ENCODE measurements around the gene CHAMP1.
"Not testable (repeated sequence)": the region's sequence is repeated elsewhere in the genome, so short reads cannot be mapped to it uniquely, and the experiment has no call there.

Gene CHAMP1

DNA sequence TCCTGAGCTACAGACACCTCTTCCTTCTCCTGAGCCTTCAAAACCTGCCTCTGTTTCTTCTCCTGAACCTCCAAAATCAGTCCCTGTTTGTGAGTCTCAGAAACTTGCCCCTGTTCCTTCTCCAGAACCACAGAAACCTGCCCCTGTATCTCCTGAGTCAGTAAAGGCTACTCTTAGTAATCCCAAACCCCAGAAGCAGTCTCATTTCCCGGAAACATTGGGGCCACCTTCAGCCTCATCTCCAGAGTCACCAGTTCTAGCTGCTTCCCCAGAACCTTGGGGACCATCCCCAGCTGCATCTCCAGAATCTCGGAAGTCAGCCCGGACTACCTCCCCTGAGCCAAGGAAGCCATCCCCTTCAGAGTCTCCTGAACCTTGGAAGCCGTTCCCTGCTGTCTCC is 10.0 kb downstream of the CHAMP1 start:
- TF ChIP-seq, protein P1, sequence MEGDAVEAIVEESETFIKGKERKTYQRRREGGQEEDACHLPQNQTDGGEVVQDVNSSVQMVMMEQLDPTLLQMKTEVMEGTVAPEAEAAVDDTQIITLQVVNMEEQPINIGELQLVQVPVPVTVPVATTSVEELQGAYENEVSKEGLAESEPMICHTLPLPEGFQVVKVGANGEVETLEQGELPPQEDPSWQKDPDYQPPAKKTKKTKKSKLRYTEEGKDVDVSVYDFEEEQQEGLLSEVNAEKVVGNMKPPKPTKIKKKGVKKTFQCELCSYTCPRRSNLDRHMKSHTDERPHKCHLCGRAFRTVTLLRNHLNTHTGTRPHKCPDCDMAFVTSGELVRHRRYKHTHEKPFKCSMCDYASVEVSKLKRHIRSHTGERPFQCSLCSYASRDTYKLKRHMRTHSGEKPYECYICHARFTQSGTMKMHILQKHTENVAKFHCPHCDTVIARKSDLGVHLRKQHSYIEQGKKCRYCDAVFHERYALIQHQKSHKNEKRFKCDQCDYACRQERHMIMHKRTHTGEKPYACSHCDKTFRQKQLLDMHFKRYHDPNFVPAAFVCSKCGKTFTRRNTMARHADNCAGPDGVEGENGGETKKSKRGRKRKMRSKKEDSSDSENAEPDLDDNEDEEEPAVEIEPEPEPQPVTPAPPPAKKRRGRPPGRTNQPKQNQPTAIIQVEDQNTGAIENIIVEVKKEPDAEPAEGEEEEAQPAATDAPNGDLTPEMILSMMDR (IDR thresholded peaks at IDR 0.05; ENCODE audit: low read depth, low read length): no peak

DNA sequence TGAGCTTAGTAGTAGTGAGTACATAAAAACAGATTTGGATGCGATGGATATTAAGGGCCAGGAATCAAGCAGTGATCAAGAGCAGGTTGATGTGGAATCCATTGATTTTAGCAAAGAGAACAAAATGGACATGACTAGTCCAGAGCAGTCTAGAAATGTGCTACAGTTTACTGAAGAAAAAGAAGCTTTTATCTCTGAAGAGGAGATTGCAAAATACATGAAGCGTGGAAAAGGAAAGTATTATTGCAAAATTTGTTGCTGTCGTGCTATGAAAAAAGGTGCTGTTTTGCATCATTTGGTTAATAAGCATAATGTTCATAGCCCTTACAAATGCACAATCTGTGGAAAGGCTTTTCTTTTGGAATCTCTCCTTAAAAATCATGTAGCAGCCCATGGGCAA is 11.4 kb downstream of the CHAMP1 start:
- no peak for DNase-seq (ENCODE audit: extremely low read depth, low read depth)

More for the DNA sequence above, 10.0 kb downstream of the CHAMP1 start:
- DNase-seq (ENCODE audit: extremely low read depth, low read depth): no peak

DNA sequence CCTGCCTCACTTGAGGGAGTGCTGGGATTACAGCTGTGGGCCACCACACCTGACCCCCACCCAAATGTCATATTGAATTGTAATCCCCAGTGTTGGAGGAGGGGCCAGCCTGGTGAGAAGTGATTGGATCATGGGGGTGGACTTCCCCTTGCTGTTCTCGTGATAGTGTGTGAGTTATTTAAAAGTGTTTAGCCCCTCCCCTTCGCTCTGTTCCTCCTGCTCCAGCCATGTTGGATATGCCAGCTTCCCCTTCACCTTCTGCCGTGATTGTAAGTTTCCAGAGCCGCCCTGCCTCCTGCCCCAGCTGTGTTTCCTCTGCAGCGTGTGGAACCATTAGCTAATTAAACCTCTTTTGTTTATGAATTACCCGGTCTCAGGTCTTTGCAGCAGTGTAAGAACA is 13.7 kb downstream of the CHAMP1 start:
- TF ChIP-seq, protein P1 (IDR thresholded peaks at IDR 0.05; ENCODE audit: low read depth, low read length): no peak
- no peak for DNase-seq (ENCODE audit: extremely low read depth, low read depth)

More for the DNA sequence above, 11.4 kb downstream of the CHAMP1 start:
- TF ChIP-seq, protein P1 (IDR thresholded peaks at IDR 0.05; ENCODE audit: low read depth, low read length): no peak

DNA sequence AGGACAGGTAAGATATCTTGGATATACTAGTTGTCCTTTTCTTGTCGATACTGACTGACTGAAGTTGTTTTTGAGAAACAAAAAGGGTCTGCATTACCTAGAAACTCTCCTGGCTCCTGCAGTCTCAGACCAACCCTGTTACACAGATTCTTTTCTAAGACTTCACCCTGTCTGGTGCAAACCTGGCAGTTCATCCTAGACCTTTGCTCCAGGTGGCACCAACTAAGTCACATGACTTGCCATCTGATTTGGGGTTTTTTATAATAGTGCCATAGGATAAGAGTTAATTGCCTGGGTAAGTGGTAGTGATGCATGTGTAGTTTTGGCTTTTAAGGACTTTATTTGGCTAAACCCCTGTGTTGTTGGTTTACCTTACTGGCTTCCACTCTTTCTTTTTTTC is 14.3 kb downstream of the CHAMP1 start:
- DNase-seq (ENCODE audit: extremely low read depth, low read depth): no peak
- TF ChIP-seq, protein P1 (IDR thresholded peaks at IDR 0.05; ENCODE audit: low read depth, low read length): no peak

DNA sequence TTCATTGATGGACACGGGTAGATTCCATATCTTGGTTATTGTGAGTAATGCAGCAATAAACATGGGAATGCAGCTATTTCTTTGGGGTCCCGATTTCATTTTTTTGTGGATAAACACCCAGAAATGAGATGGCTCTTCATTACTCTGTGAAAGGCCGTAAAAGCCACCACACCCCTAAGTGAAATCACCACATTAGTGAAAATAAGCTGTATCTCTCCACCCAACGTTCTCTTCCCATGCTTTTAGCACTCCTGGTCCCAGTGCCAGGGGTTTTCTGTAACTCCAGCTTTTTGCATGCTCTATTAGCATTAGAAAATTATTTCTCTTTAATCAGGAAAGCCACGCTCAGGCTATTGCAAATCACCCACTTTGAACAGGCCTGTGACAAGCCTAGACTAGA is 15.8 kb downstream of the CHAMP1 start:
- TF ChIP-seq, protein P1 (IDR thresholded peaks at IDR 0.05; ENCODE audit: low read depth, low read length): no peak
- no peak for DNase-seq (ENCODE audit: extremely low read depth, low read depth)

DNA sequence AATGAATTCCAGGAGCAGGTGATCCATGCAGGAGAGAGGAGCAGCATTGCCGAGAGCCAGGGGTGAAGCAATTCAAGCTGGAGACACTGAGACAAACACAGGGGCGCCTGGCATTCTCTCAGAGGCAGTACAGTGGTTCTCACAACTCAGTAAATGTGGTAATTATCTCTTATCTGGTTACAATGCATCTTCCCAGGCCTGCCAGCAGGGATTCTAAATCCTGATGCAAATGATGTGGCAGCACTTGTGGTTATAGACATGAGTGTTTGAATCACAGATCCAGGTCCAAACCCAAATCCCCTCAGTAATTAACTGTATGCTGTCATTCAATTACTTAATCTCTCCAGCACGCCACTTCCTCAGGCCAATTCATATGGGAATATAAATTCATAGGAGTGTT is 19.6 kb downstream of the CHAMP1 start:
- DNase-seq (ENCODE audit: extremely low read depth, low read depth): not testable (repeated sequence)

DNA sequence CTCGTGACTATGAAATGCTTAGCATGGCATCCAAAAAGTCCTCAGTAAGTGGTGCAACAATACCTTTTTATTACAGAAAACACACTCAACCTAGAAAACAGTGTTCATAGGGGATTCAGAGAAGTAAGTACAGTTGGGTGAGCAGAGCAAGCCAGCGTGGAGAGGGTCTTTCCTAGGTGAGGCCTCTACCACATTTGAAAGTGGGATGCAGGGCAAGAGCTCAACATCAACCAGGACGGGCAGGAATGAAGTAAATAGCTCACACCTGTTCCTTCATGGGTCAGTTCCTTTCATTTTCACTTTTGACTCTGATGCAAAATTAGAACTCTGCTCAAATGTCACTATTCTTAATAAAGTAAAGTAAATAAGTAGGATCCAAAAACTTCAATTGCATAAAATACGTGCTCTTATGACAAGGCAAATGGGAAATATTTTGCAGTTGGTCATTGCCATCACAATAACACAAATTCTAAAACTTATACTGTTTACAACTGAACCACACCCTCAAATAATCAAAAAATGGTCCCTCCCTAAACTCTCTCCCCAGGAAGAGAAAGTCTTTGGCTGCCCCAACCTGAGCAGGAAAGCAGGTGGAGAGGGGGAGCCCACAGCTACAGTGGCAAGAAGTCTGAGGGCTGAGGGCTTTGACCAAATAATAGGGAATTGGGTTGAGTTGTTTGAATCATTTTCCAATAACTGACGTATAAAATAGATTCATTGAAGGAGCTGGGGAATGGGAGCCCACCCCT is 20.2 kb downstream of the CHAMP1 start:
- no peak for DNase-seq (ENCODE audit: extremely low read depth, low read depth)
- TF ChIP-seq, protein P1 (IDR thresholded peaks at IDR 0.05; ENCODE audit: low read depth, low read length): no peak

DNA sequence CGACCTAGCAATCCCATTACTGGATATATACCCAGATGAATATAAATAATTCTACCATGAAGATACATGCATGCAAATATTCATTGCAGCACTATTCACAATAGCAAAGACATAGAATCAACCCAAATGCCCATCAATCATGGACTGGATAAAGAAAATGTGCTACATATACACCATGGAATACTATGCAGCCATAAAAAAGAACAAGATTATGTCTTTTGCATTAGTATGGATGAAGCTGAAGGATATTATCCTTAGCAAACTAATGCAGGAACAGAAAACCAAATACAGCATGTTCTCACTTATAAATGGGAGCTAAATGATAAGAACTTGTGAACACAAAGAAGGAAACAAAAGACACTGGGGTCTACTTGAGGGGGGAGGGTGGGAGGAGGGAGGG is 22.2 kb downstream of the CHAMP1 start:
- not testable (repeated sequence) for DNase-seq (ENCODE audit: extremely low read depth, low read depth)

Measured in AG09319 (cell line).